ENCODE results near the gene CCDC61.

DNA sequence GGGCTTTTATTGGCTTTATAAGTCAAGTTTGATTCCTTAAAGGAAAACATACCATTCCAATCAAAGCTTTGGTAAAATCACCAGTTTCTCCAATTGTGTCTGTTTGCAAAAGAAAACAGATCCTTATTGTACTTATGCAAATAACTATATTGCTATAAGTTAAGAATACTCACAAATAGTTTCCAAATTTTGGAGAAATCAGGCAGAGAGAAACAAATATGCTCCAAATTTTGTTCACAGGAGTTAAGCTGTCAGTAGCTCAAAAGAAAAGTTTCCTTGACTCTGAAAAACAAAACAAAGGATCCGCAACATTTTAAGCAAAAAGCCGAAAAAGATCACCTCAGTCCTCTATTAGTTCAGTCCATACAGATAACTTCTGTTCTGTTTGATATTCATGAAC, 64.7 kb downstream of the CCDC61 start:
- TF ChIP-seq, protein P1, sequence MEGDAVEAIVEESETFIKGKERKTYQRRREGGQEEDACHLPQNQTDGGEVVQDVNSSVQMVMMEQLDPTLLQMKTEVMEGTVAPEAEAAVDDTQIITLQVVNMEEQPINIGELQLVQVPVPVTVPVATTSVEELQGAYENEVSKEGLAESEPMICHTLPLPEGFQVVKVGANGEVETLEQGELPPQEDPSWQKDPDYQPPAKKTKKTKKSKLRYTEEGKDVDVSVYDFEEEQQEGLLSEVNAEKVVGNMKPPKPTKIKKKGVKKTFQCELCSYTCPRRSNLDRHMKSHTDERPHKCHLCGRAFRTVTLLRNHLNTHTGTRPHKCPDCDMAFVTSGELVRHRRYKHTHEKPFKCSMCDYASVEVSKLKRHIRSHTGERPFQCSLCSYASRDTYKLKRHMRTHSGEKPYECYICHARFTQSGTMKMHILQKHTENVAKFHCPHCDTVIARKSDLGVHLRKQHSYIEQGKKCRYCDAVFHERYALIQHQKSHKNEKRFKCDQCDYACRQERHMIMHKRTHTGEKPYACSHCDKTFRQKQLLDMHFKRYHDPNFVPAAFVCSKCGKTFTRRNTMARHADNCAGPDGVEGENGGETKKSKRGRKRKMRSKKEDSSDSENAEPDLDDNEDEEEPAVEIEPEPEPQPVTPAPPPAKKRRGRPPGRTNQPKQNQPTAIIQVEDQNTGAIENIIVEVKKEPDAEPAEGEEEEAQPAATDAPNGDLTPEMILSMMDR (IDR thresholded peaks at IDR 0.05), result no peak
- no peak for TF ChIP-seq POLR2A (IDR thresholded peaks at IDR 0.05)
